HCT116 (cell line): ENCODE data around the gene CENPP. TPM values are rescaled to one million over a fixed set of nuclear protein-coding genes. Genes with fewer than 3 reads are reported as not detected.
"Not testable (repeated sequence)": the region's sequence is repeated elsewhere in the genome, so short reads cannot be mapped to it uniquely, and the experiment has no call there.

ENCODE experiments used
- ATAC-seq: fragments of 200-7000 bp; cut with Tn5 transposase; 2 replicates; pipeline ENCODE4 v1.9.1; 2020; ENCODE audit warnings: mild to moderate bottlenecking, moderate library complexity
- BruUV-seq: library from RNA; stranded (reverse); fragments of 400-500 nt; replicated peaks from 2 replicates; lab custom pipeline; 2021; lab: Mats Ljungman, UMichigan
- CTCF ChIA-PET: fragments of 300-600 bp; sonication (Branson Sonifier 250); formaldehyde crosslinking; loops from one replicate; lab custom pipeline; 2021; ENCODE audit warnings: antibody characterized with exemption; lab: Charles Lee
- POLR2A ChIA-PET: fragments of 300-600, 350-600 bp; sonication (Branson Sonifier 250); formaldehyde crosslinking; loops from one replicate; lab custom pipeline; 2021; ENCODE audit warnings: antibody characterized with exemption; lab: Charles Lee
- RAD21 ChIA-PET, 2 experiments: fragments of 300-600 bp; sonication (Branson Sonifier 250); formaldehyde crosslinking; loops; one replicate each; lab custom pipeline; 2023; ENCODE audit warnings: low total read pairs in 2 of 2; ENCODE audit not compliant: uncharacterized antibody in 2 of 2, unreplicated experiment in 2 of 2, low non-redundant PET in 1 of 2; lab: Charles Lee
- DNase-seq: peaks from one replicate; pipeline ENCODE4 v3.0.0-alpha.2; 2010; ENCODE audit warnings: low read depth, low spot score
- H2AFZ ChIP-seq: fragments of 200-600 bp; shearing (Covaris generic), sonication (generic); 2 replicates; pipeline ENCODE4 v1.6.1; 2017; ENCODE audit warnings: low read depth, mixed run types, mixed read lengths, antibody characterized with exemption, low read length; ENCODE audit not compliant: poor library complexity, severe bottlenecking
- H3K27ac ChIP-seq: 2 replicates; pipeline ENCODE4 v1.5.1; 2012; ENCODE audit warnings: low read depth, low read length
- H3K27me3 ChIP-seq: fragments of 200-600 bp; sonication (generic); 2 replicates; pipeline ENCODE4 v1.6.1; 2016; ENCODE audit warnings: mixed run types, low read length, mixed read lengths; ENCODE audit not compliant: insufficient read depth
- H3K36me3 ChIP-seq, 2 experiments: fragments of 200-500 bp in 1 of 2; fragments of 200-600 bp in 1 of 2; sonication (Bioruptor generic) in 1 of 2; sonication (generic) in 1 of 2; 2 replicates each; pipeline versions ENCODE4 v1.5.1 to v1.6.1; 2014 to 2016; ENCODE audit warnings: low read length in 2 of 2, inconsistent platforms in 1 of 2, mixed read lengths in 1 of 2, mixed run types in 1 of 2; ENCODE audit not compliant: insufficient read depth in 2 of 2, control insufficient read depth in 1 of 2
- H3K4me1 ChIP-seq, 2 experiments: fragments of 200-600 bp in 1 of 2; sonication (generic) in 1 of 2; 2 replicates each; pipeline versions ENCODE4 v1.5.1 to v1.6.1; 2012 to 2017; ENCODE audit warnings: low read length in 2 of 2, inconsistent platforms in 1 of 2, mild to moderate bottlenecking in 1 of 2, mixed read lengths in 1 of 2, mixed run types in 1 of 2, moderate library complexity in 1 of 2; ENCODE audit not compliant: insufficient read depth in 2 of 2, control insufficient read depth in 1 of 2
- H3K4me2 ChIP-seq: fragments of 200-600 bp; sonication (generic); 2 replicates; pipeline ENCODE4 v1.6.1; 2017; ENCODE audit warnings: mixed run types, low read length, mixed read lengths
- H3K4me3 ChIP-seq, 2 experiments: fragments of 200-600 bp in 1 of 2; sonication (generic) in 1 of 2; replicated peaks in 1 of 2; 2 replicates each; pipeline ENCODE4 v1.5.1; 2011 to 2016; ENCODE audit warnings: low read length in 2 of 2, control low read depth in 1 of 2, low read depth in 1 of 2, mild to moderate bottlenecking in 1 of 2, mixed read lengths in 1 of 2, mixed run types in 1 of 2
- H3K79me2 ChIP-seq: fragments of 200-600 bp; sonication (generic); 2 replicates; pipeline ENCODE4 v1.6.1; 2017; ENCODE audit warnings: mild to moderate bottlenecking, mixed run types, low read length, moderate library complexity, mixed read lengths; ENCODE audit not compliant: insufficient read depth
- H3K9ac ChIP-seq: fragments of 200-600 bp; sonication (generic); 2 replicates; pipeline ENCODE4 v1.6.1; 2016; ENCODE audit warnings: low read length, mixed read lengths
- H3K9me2 ChIP-seq: fragments of 200-600 bp; sonication (generic), shearing (Covaris generic); 2 replicates; pipeline ENCODE4 v1.6.1; 2017; ENCODE audit warnings: mixed run types, mild to moderate bottlenecking, moderate library complexity; ENCODE audit not compliant: insufficient read depth
- H3K9me3 ChIP-seq, 2 experiments: fragments of 200-500 bp in 1 of 2; fragments of 200-600 bp in 1 of 2; sonication (Bioruptor generic) in 1 of 2; sonication (generic) in 1 of 2; 2 replicates each; pipeline ENCODE4 v1.6.1; 2014 to 2017; ENCODE audit warnings: low read length in 2 of 2, mixed read lengths in 2 of 2, inconsistent platforms in 1 of 2, low read depth in 1 of 2, mild to moderate bottlenecking in 1 of 2, mixed run types in 1 of 2, moderate library complexity in 1 of 2; ENCODE audit not compliant: control insufficient read depth in 1 of 2, insufficient read depth in 1 of 2
- H4K20me1 ChIP-seq: fragments of 200-600 bp; sonication (generic), shearing (Covaris generic); 2 replicates; pipeline ENCODE4 v1.6.1; 2017; ENCODE audit warnings: mixed run types, mild to moderate bottlenecking, moderate library complexity; ENCODE audit not compliant: insufficient read depth
- CTCF ChIP-seq, 3 experiments: fragments of 200-600 bp in 1 of 3; sonication (generic) in 1 of 3; IDR thresholded peaks in 2 of 3; conservative IDR thresholded peaks in 1 of 3; 2 replicates each; pipeline ENCODE4 v1.5.1; 2012 to 2017; ENCODE audit warnings: low read depth in 2 of 3, low read length in 2 of 3, antibody characterized with exemption in 1 of 3, borderline replicate concordance in 1 of 3, control low read depth in 1 of 3, mild to moderate bottlenecking in 1 of 3, mixed read lengths in 1 of 3, mixed run types in 1 of 3, moderate library complexity in 1 of 3; ENCODE audit not compliant: insufficient read depth in 1 of 3
- ELF1 ChIP-seq: IDR thresholded peaks from 2 replicates; pipeline ENCODE4 v1.6.1; 2012; ENCODE audit warnings: low read depth, borderline replicate concordance
- FOSL1 ChIP-seq: IDR thresholded peaks from 2 replicates; pipeline ENCODE4 v1.6.1; 2012; ENCODE audit warnings: low read depth
- MAX ChIP-seq: IDR thresholded peaks from 2 replicates; pipeline ENCODE4 v1.6.1; 2012
- RAD21 ChIP-seq: IDR thresholded peaks from 2 replicates; pipeline ENCODE4 v1.6.1; 2012; ENCODE audit warnings: low read depth, mild to moderate bottlenecking
- ZNF274 ChIP-seq: fragments of 200-500 bp; sonication (Bioruptor generic); IDR thresholded peaks from 2 replicates; pipeline ENCODE4 v1.6.1; 2014; ENCODE audit warnings: mild to moderate bottlenecking, low read depth, low read length, inconsistent platforms
- intact Hi-C: fragments of 100-400 bp; cut with micrococcal nuclease; formaldehyde crosslinking; loops from 2 replicates; pipeline ENCODE4 v1.10.0; 2022
- total RNA-seq: library from RNA; stranded (reverse); gene quantifications from one replicate; pipeline ENCODE4 v1.2.1, GENCODE V29; 2021; ENCODE audit not compliant: unreplicated experiment

Gene CENPP
- total RNA-seq, 1 experiment from 2014 or later, result 7.0 TPM

- Histone ChIP-seq H3K4me1 (no peaks in the 10 kb centered on the region), H4K20me1 (no peaks in the 10 kb centered on the region), H3K36me3 (peaks cover 5 to 11% of the 10 kb centered on the region in 2 experiments; a peak in 3 of 4 replicates), H3K27me3 (no peaks in the 10 kb centered on the region), H3K79me2 (no peaks in the 10 kb centered on the region), H3K4me3 (no peak overlapping the region), H3K4me2 (no peak overlapping the region), H3K9me2 (no peaks in the 10 kb centered on the region), H3K27ac (no peak overlapping the region), H3K9ac (no peak overlapping the region), H3K9me3 (no peaks in the 10 kb centered on the region), H2AFZ (no peak overlapping the region)
- no TSS peak for BruUV-seq
- intact Hi-C loops, result no loop called here
- CTCF ChIA-PET, result no interaction called here
- no peak for DNase-seq
- RAD21 ChIA-PET, result no interaction called here
- TF ChIP-seq CTCF (IDR thresholded peaks at IDR 0.05 in 2 of 3, conservative IDR thresholded peaks at IDR 0.05 in 1 of 3; ENCODE audit: borderline replicate concordance in 1 of 3, insufficient read depth in 1 of 3, low read depth in 2 of 3, low read length in 2 of 3) (no peak), ELF1 (no peak)
- ATAC-seq, result no peak
- POLR2A ChIA-PET, result no interaction called here
Observed at GRCh38 chr9:92619601-92620300, 294.0 kb downstream of the CENPP start.

- Histone ChIP-seq H3K9me3 (no peaks in the 10 kb centered on the region), H2AFZ (no peak overlapping the region), H3K27me3 (no peaks in the 10 kb centered on the region), H3K27ac (no peak overlapping the region), H3K4me1 (no peaks in the 10 kb centered on the region), H3K4me2 (no peak overlapping the region), H3K36me3 (peaks cover 5 to 7% of the 10 kb centered on the region in 2 experiments; a peak in 3 of 4 replicates), H4K20me1 (no peaks in the 10 kb centered on the region), H3K9ac (no peak overlapping the region), H3K4me3 (no peak overlapping the region), H3K79me2 (no peaks in the 10 kb centered on the region), H3K9me2 (no peaks in the 10 kb centered on the region)
- TF ChIP-seq ZNF274, result no peak
- no peak for TF ChIP-seq CTCF (IDR thresholded peaks at IDR 0.05 in 2 of 3, conservative IDR thresholded peaks at IDR 0.05 in 1 of 3; ENCODE audit: borderline replicate concordance in 1 of 3, insufficient read depth in 1 of 3, low read depth in 2 of 3, low read length in 2 of 3)
- no peak for TF ChIP-seq RAD21
- TF ChIP-seq FOSL1, result no peak
- no peak for TF ChIP-seq MAX
- ChIA-PET CTCF (no interaction called here), POLR2A (no interaction called here), RAD21 (no interaction called here)
- ATAC-seq (no peak), DNase-seq (no peak)
- no TSS peak for BruUV-seq
- intact Hi-C loops, result no loop called here
Observed at GRCh38 chr9:92620845-92621244, 295.1 kb downstream of the CENPP start.

GRCh38 chr9:92623936-92624335, 298.2 kb downstream of the CENPP start:
- BruUV-seq, DNase-seq, H3K36me3 ChIP-seq, RAD21 ChIA-PET, CTCF ChIA-PET, intact Hi-C loops, H3K9ac ChIP-seq, H4K20me1 ChIP-seq, H3K9me2 ChIP-seq, H3K79me2 ChIP-seq, H2AFZ ChIP-seq, H3K4me3 ChIP-seq, H3K9me3 ChIP-seq, H3K4me2 ChIP-seq, POLR2A ChIA-PET, H3K4me1 ChIP-seq, ATAC-seq, H3K27me3 ChIP-seq, H3K27ac ChIP-seq: not testable (repeated sequence)
